ENCODE results near the gene BTBD1.

The BTBD1 gene

DNA sequence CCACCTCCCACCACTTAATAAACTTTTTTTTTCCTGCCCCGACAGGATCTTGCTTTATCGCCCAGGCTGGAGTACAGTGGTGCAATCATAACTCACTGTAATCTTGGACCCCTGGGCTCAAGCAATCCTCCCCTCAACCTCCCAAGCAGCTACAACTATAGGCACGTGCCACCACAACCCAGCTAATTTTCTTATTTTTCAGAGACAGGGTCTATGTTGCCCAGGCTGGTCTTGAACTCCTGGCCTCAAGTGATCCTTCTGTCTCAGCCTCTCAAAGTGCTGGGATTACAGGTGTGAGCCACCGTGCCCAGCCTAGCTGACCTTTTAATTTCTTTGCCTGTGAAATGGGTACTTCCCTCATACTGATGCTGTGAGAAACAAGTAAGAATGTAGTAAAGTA lies 51.7 kb downstream of the BTBD1 start:
- no peaks in the 10 kb centered on the region for H3K27me3 ChIP-seq (ENCODE audit: insufficient read depth, poor library complexity, severe bottlenecking)
- TF ChIP-seq GABPA (IDR thresholded peaks at IDR 0.05; ENCODE audit: low read depth) (no peak), SPI1 (IDR thresholded peaks at IDR 0.05; ENCODE audit: borderline replicate concordance, low read depth) (no peak), REST (IDR thresholded peaks at IDR 0.05; ENCODE audit: insufficient replicate concordance, low read depth) (no peak), POLR2AphosphoS5 (IDR thresholded peaks at IDR 0.05; ENCODE audit: low read depth) (no peak)
- TF ChIP-seq, protein P1, sequence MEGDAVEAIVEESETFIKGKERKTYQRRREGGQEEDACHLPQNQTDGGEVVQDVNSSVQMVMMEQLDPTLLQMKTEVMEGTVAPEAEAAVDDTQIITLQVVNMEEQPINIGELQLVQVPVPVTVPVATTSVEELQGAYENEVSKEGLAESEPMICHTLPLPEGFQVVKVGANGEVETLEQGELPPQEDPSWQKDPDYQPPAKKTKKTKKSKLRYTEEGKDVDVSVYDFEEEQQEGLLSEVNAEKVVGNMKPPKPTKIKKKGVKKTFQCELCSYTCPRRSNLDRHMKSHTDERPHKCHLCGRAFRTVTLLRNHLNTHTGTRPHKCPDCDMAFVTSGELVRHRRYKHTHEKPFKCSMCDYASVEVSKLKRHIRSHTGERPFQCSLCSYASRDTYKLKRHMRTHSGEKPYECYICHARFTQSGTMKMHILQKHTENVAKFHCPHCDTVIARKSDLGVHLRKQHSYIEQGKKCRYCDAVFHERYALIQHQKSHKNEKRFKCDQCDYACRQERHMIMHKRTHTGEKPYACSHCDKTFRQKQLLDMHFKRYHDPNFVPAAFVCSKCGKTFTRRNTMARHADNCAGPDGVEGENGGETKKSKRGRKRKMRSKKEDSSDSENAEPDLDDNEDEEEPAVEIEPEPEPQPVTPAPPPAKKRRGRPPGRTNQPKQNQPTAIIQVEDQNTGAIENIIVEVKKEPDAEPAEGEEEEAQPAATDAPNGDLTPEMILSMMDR (IDR thresholded peaks at IDR 0.05; ENCODE audit: insufficient read depth, low read length): no peak
- DNase-seq (ENCODE audit: low read depth in 1 of 2, low spot score in 1 of 2): no peak
- no peak overlapping the region for H3K4me3 ChIP-seq (replicated peaks; ENCODE audit: insufficient read depth, low read length)
- no peak overlapping the region for H3K27ac ChIP-seq (replicated peaks)

GRCh38 chr15:83014205-83014653 lies 52.8 kb downstream of the BTBD1 start:
- H3K4me3 ChIP-seq (replicated peaks; ENCODE audit: insufficient read depth, low read length): no peak overlapping the region
- no peak for TF ChIP-seq SPI1 (IDR thresholded peaks at IDR 0.05; ENCODE audit: borderline replicate concordance, low read depth)
- TF ChIP-seq, protein P1 (IDR thresholded peaks at IDR 0.05; ENCODE audit: insufficient read depth, low read length): no peak
- no peak; the same call in 1 of the 2 replicates for TF ChIP-seq POLR2AphosphoS5 (IDR thresholded peaks at IDR 0.05; ENCODE audit: low read depth)
- TF ChIP-seq GABPA (IDR thresholded peaks at IDR 0.05; ENCODE audit: low read depth): no peak
- no peak for TF ChIP-seq REST (IDR thresholded peaks at IDR 0.05; ENCODE audit: insufficient replicate concordance, low read depth)

GRCh38 chr15:83012636-83013035 lies 54.4 kb downstream of the BTBD1 start:
- Histone ChIP-seq H3K27ac (replicated peaks) (no peak overlapping the region), H3K4me3 (replicated peaks; ENCODE audit: insufficient read depth, low read length) (no peak overlapping the region), H3K27me3 (ENCODE audit: insufficient read depth, poor library complexity, severe bottlenecking) (no peaks in the 10 kb centered on the region)
- TF ChIP-seq POLR2AphosphoS5 (IDR thresholded peaks at IDR 0.05; ENCODE audit: low read depth) (no peak), GABPA (IDR thresholded peaks at IDR 0.05; ENCODE audit: low read depth) (no peak), REST (IDR thresholded peaks at IDR 0.05; ENCODE audit: insufficient replicate concordance, low read depth) (no peak), SPI1 (IDR thresholded peaks at IDR 0.05; ENCODE audit: borderline replicate concordance, low read depth) (no peak)
- TF ChIP-seq, protein P1 (IDR thresholded peaks at IDR 0.05; ENCODE audit: insufficient read depth, low read length): no peak
- peak in 1 of 2 experiments; percentile 48 for DNase-seq (ENCODE audit: low read depth in 1 of 2, low spot score in 1 of 2)

More at GRCh38 chr15:83014205-83014653, 52.8 kb downstream of the BTBD1 start:
- Histone ChIP-seq H3K27ac (replicated peaks) (no peak overlapping the region), H3K27me3 (ENCODE audit: insufficient read depth, poor library complexity, severe bottlenecking) (no peaks in the 10 kb centered on the region)
- DNase-seq (ENCODE audit: low read depth in 1 of 2, low spot score in 1 of 2): no peak

All from HL-60 (cell line).